Measurements from ENCODE around the gene TRABD2B. TPM values are rescaled to one million over a fixed set of nuclear protein-coding genes. Genes with fewer than 3 reads are reported as not detected.

TRABD2B gene
- total and polyA plus RNA-seq, 2 of the 13 experiments (the other 11 are each of a cell fraction or from before 2014, with no cell fraction given) = 0.04 TPM; not detected in 1

DNA sequence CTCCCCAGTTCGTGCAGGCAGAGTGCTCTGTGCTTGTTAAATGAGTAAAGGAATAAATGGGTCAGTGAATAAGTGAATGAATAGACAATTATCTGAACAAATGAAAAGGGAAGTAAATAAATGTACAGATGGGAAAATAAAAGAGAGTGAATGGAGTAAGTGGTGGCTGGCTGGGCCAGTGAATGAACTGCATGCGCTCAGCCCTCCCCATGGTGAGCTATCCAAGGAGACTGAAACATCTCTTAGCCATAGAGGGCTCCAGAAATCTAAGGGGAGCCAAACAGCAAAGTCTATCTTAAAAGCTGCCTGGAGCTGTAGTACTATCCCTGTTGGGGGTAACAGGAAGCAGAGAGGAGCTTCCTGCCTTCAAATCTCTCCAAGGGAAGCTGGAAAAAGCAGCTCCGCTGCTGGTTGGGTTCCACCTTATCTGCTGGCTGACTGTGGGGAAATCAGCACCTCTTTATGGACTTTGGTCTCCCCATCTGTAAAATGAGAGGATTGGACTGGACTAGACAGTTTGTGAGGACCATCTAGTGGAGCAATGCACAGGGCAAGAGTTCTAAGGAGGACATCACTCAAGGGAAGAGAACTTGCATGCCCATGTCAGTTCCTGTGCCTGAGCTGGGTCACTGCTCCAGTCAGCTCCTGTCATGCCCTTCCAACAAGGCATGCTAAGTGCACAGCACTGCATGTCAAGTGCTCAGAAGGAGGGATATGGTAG is 77.9 kb downstream of the TRABD2B start (continued):
- TF ChIP-seq AFF4 (CRISPR knock-in tag; IDR thresholded peaks at IDR 0.05) (peak; percentile 53; the same call in 1 of the 2 replicates), SAP130 (CRISPR knock-in tag; IDR thresholded peaks at IDR 0.05; ENCODE audit: low read depth) (peak; percentile 65), ZNF740 (CRISPR knock-in tag; IDR thresholded peaks at IDR 0.05) (0 out of 2 replicates have a peak, but pooled peaks have one; percentile 31), SRY (CRISPR knock-in tag; IDR thresholded peaks at IDR 0.05) (no peak), PATZ1 (CRISPR knock-in tag; IDR thresholded peaks at IDR 0.05) (0 out of 2 replicates have a peak, but pooled peaks have one; percentile 10), POGK (CRISPR knock-in tag; conservative IDR thresholded peaks at IDR 0.05) (no peak), NR0B2 (CRISPR knock-in tag; IDR thresholded peaks at IDR 0.05) (peak; percentile 47; the same call in 1 of the 2 replicates), ZNF550 (CRISPR knock-in tag; IDR thresholded peaks at IDR 0.05; ENCODE audit: borderline replicate concordance) (no peak), ZNF329 (CRISPR knock-in tag; IDR thresholded peaks at IDR 0.05; ENCODE audit: low read depth) (no peak), ZFP36L2 (CRISPR knock-in tag; IDR thresholded peaks at IDR 0.05) (no peak), ZNF616 (CRISPR knock-in tag; IDR thresholded peaks at IDR 0.05; ENCODE audit: low read depth) (no peak), SIN3B (IDR thresholded peaks at IDR 0.05; ENCODE audit: low read length) (no peak), HMGA1 (CRISPR knock-in tag; conservative IDR thresholded peaks at IDR 0.05) (no peak), SOX6 (IDR thresholded peaks at IDR 0.05) (no peak), SOX6 (CRISPR knock-in tag; IDR thresholded peaks at IDR 0.05) (peak; percentile 75), ZNF121 (CRISPR knock-in tag; IDR thresholded peaks at IDR 0.05) (no peak), HMG20B (CRISPR knock-in tag; conservative IDR thresholded peaks at IDR 0.05) (no peak), JUND (CRISPR knock-in tag; IDR thresholded peaks at IDR 0.05) (no peak)
- TF ChIP-seq, protein P1, sequence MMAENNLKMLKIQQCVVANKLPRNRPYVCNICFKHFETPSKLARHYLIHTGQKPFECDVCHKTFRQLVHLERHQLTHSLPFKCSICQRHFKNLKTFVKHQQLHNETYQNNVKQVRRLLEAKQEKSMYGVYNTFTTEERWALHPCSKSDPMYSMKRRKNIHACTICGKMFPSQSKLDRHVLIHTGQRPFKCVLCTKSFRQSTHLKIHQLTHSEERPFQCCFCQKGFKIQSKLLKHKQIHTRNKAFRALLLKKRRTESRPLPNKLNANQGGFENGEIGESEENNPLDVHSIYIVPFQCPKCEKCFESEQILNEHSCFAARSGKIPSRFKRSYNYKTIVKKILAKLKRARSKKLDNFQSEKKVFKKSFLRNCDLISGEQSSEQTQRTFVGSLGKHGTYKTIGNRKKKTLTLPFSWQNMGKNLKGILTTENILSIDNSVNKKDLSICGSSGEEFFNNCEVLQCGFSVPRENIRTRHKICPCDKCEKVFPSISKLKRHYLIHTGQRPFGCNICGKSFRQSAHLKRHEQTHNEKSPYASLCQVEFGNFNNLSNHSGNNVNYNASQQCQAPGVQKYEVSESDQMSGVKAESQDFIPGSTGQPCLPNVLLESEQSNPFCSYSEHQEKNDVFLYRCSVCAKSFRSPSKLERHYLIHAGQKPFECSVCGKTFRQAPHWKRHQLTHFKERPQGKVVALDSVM (CRISPR knock-in tag; IDR thresholded peaks at IDR 0.05) = no peak
